ENCODE data around the gene FAM43A. TPM values are rescaled to one million over a fixed set of nuclear protein-coding genes. Genes with fewer than 3 reads are reported as not detected.

The FAM43A gene
- total RNA-seq, 4 donors from 2014 or later, result 24.5 to 42.8 (median 32.5) TPM

GRCh38 chr3:194731506-194732073 is 45.9 kb downstream of the FAM43A start:
- H3K9me3 ChIP-seq, result peaks cover 0 to 13% (median 6%) of the 10 kb centered on the region in 4 donors
- TF ChIP-seq POLR2AphosphoS5 (IDR thresholded peaks at IDR 0.05) (no peak), EP300 (IDR thresholded peaks at IDR 0.05) (no peak), POLR2A (IDR thresholded peaks at IDR 0.05; ENCODE audit: low read depth) (no peak), CTCF (IDR thresholded peaks at IDR 0.05) (no peak)
- no peak overlapping the region for H3K27ac ChIP-seq (replicated peaks in 1 of 4)
- peaks cover 0 to 18% (median 0%) of the 10 kb centered on the region in 4 donors for H3K27me3 ChIP-seq
- DNase-seq (ENCODE audit: extremely low spot score), result no peak
- WGBS, result 81% methylated on average over 5 of the region's 5 CpGs
- H3K36me3 ChIP-seq, result no peaks in the 10 kb centered on the region
- H3K4me1 ChIP-seq, result no peaks in the 10 kb centered on the region
- no peak overlapping the region for H3K4me3 ChIP-seq
- intact Hi-C loops (cut with DNase I), result no loop called here

- H3K36me3 ChIP-seq, result no peaks in the 10 kb centered on the region
- WGBS, result 83% methylated on average over 4 of the region's 4 CpGs
Measured at GRCh38 chr3:194732617-194733016, 46.9 kb downstream of the FAM43A start.

GRCh38 chr3:194736277-194736895 is 50.7 kb downstream of the FAM43A start:
- Histone ChIP-seq H3K4me1 (peaks cover 17 to 27% (median 24%) of the 10 kb centered on the region in 4 donors), H3K36me3 (no peaks in the 10 kb centered on the region), H3K4me3 (no peak overlapping the region), H3K27ac (replicated peaks in 1 of 4) (no peak overlapping the region), H3K9me3 (peaks cover 0 to 13% (median 6%) of the 10 kb centered on the region in 4 donors), H3K27me3 (peaks cover 0 to 9% (median 0%) of the 10 kb centered on the region in 4 donors)
- TF ChIP-seq CTCF (IDR thresholded peaks at IDR 0.05) (no peak), POLR2A (IDR thresholded peaks at IDR 0.05; ENCODE audit: low read depth) (no peak), EP300 (IDR thresholded peaks at IDR 0.05) (no peak)
- no peak for DNase-seq (ENCODE audit: extremely low spot score)
- intact Hi-C loops (cut with DNase I), result no loop called here
- WGBS, result 83% methylated on average over 6 of the region's 6 CpGs

More at GRCh38 chr3:194732617-194733016, 46.9 kb downstream of the FAM43A start:
- H3K4me3 ChIP-seq, result no peak overlapping the region
- H3K27me3 ChIP-seq, result peaks cover 0 to 18% (median 0%) of the 10 kb centered on the region in 4 donors
- TF ChIP-seq POLR2AphosphoS5 (IDR thresholded peaks at IDR 0.05), result no peak
- no peak for TF ChIP-seq EP300 (IDR thresholded peaks at IDR 0.05)
- no peak for TF ChIP-seq CTCF (IDR thresholded peaks at IDR 0.05)
- TF ChIP-seq POLR2A (IDR thresholded peaks at IDR 0.05; ENCODE audit: low read depth), result no peak
- H3K27ac ChIP-seq (replicated peaks in 1 of 4), result no peak overlapping the region
- intact Hi-C loops (cut with DNase I), result no loop called here
- no peak for DNase-seq (ENCODE audit: extremely low spot score)
- peaks cover under 1 to 5% (median 1%) of the 10 kb centered on the region in 4 donors for H3K4me1 ChIP-seq
- H3K9me3 ChIP-seq, result peaks cover 0 to 13% (median 6%) of the 10 kb centered on the region in 4 donors

GRCh38 chr3:194736896-194737600 is 51.4 kb downstream of the FAM43A start:
- Histone ChIP-seq H3K4me3 (no peak overlapping the region), H3K36me3 (no peaks in the 10 kb centered on the region), H3K27ac (replicated peaks in 1 of 4) (no peak overlapping the region), H3K27me3 (peaks cover 0 to 5% (median 0%) of the 10 kb centered on the region in 4 donors), H3K9me3 (peaks cover 0 to 13% (median 6%) of the 10 kb centered on the region in 4 donors), H3K4me1 (peaks cover 17 to 27% (median 24%) of the 10 kb centered on the region in 4 donors)
- TF ChIP-seq EP300 (IDR thresholded peaks at IDR 0.05) (no peak), CTCF (IDR thresholded peaks at IDR 0.05) (no peak), POLR2A (IDR thresholded peaks at IDR 0.05; ENCODE audit: low read depth) (no peak), POLR2AphosphoS5 (IDR thresholded peaks at IDR 0.05) (no peak)
- DNase-seq (ENCODE audit: extremely low spot score), result no peak
- 73% methylated on average over 7 of the region's 7 CpGs for WGBS
- intact Hi-C loops (cut with DNase I), result no loop called here

Small RNA genes lying within 50 kb of the gene (small RNA-seq; reads per million reads assigned to genes)
- 0 reads per million in 3 donors for gene AC046143.2

Other genes starting within 250 kb of the FAM43A start
- gene ATP13A3, start 198.9 kb upstream of the FAM43A start, total RNA-seq, result 100 to 1,000 TPM in 2 of 4 donors, 10 to 100 TPM in 2; 74.7 to 167 (median 91.0) TPM
- 10 to 100 TPM in 1 of 4 donors, 1 to 10 TPM in 3; 3.3 to 10.8 (median 9.3) TPM for gene TMEM44, start 52.5 kb upstream of the FAM43A start, total RNA-seq
- 10 to 100 TPM; 19.9 to 35.0 (median 32.6) TPM for gene LSG1, start 13.7 kb upstream of the FAM43A start, total RNA-seq